ENCODE results near the gene NEO1. TPM values are rescaled to one million over a fixed set of nuclear protein-coding genes. Genes with fewer than 3 reads are reported as not detected.

The NEO1 gene
- total and polyA plus RNA-seq, 2 of the 13 experiments (the other 11 are each of a cell fraction or from before 2014, with no cell fraction given), result 8.4 to 11.0 TPM

DNA sequence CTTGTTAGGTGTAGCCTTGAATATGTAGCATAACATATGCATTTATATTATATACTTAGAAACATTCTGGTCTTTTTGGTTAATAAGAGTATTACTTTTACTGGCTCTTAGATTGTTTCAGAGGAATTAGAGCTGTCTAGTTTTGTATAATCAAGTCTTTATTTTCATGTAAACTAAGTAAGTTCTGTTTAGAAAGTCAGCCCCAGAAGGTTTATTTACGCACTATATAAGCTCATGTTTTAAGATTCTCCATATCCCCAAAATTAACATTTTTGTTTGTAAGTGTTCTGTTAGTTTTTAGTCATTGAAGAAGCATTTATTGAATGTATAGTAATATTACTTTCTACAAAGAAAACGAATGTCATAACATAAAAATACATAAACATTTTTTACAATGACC is 158.4 kb downstream of the NEO1 start:
- FAIRE-seq (no peak), ATAC-seq (no peak), DNase-seq (ENCODE audit: low spot score) (no peak)
- intact Hi-C loops (cut with micrococcal nuclease; ENCODE audit: unreplicated experiment) (no loop called here), in situ Hi-C loops (cut with HindIII; ENCODE audit: extremely low pct_ligation_motif_present, low pct_unique_long_range_greater_than_20kb) (no loop called here)
- no peak overlapping the region for H3K4me3 ChIP-seq (replicated peaks in 1 of 3; ENCODE audit: insufficient read depth in 1 of 3, low read depth in 2 of 3, low read length in 3 of 3)
- no peak overlapping the region for H3K27ac ChIP-seq (ENCODE audit: extremely low read length, insufficient read depth, low read length)
- no peaks in the 10 kb centered on the region for H3K36me3 ChIP-seq (replicated peaks in 1 of 2; ENCODE audit: control insufficient read depth in 1 of 2, insufficient read depth in 2 of 2, low read length in 2 of 2)
- H3K9me3 ChIP-seq (ENCODE audit: low read length), result no peaks in the 10 kb centered on the region
- ChIA-PET POLR2A (no interaction called here), CTCF (ENCODE audit: low intra/inter-chr PET ratio, low total read pairs) (no interaction called here)
- H3K4me2 ChIP-seq (ENCODE audit: low read depth, low read length), result no peak overlapping the region
- no peaks in the 10 kb centered on the region for H4K20me1 ChIP-seq (ENCODE audit: insufficient read depth, low read length)
- H2AFZ ChIP-seq (ENCODE audit: low read length), result no peak overlapping the region
- H3K4me1 ChIP-seq (ENCODE audit: insufficient read depth, low read length), result no peaks in the 10 kb centered on the region
- H3K9ac ChIP-seq (ENCODE audit: insufficient read depth, low read depth, low read length), result no peak overlapping the region
- BruUV-seq (replicated peaks), result no TSS peak
- H3K27me3 ChIP-seq (ENCODE audit: control insufficient read depth in 1 of 2, insufficient read depth in 2 of 2, low read length in 2 of 2), result no peaks in the 10 kb centered on the region
- H3K79me2 ChIP-seq (ENCODE audit: insufficient read depth, low read length), result no peaks in the 10 kb centered on the region
- 71% methylated on average over 2 of the region's 2 CpGs for WGBS (ENCODE audit: low lambda C conversion rate)
- TF ChIP-seq, protein P1, sequence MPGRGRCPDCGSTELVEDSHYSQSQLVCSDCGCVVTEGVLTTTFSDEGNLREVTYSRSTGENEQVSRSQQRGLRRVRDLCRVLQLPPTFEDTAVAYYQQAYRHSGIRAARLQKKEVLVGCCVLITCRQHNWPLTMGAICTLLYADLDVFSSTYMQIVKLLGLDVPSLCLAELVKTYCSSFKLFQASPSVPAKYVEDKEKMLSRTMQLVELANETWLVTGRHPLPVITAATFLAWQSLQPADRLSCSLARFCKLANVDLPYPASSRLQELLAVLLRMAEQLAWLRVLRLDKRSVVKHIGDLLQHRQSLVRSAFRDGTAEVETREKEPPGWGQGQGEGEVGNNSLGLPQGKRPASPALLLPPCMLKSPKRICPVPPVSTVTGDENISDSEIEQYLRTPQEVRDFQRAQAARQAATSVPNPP (CRISPR knock-in tag; IDR thresholded peaks at IDR 0.05), result no peak
- no peak for TF ChIP-seq BCL6 (CRISPR knock-in tag; IDR thresholded peaks at IDR 0.05)
- no peak for TF ChIP-seq MXI1 (IDR thresholded peaks at IDR 0.05; ENCODE audit: borderline replicate concordance, low read depth, low read length)
- no peak for TF ChIP-seq NPAS2 (CRISPR knock-in tag; IDR thresholded peaks at IDR 0.05; ENCODE audit: borderline replicate concordance)
- TF ChIP-seq, protein P2, sequence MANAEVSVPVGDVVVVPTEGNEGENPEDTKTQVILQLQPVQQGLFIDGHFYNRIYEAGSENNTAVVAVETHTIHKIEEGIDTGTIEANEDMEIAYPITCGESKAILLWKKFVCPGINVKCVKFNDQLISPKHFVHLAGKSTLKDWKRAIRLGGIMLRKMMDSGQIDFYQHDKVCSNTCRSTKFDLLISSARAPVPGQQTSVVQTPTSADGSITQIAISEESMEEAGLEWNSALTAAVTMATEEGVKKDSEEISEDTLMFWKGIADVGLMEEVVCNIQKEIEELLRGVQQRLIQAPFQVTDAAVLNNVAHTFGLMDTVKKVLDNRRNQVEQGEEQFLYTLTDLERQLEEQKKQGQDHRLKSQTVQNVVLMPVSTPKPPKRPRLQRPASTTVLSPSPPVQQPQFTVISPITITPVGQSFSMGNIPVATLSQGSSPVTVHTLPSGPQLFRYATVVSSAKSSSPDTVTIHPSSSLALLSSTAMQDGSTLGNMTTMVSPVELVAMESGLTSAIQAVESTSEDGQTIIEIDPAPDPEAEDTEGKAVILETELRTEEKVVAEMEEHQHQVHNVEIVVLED (CRISPR knock-in tag; IDR thresholded peaks at IDR 0.05; ENCODE audit: borderline replicate concordance), result no peak
- TF ChIP-seq, protein P3, sequence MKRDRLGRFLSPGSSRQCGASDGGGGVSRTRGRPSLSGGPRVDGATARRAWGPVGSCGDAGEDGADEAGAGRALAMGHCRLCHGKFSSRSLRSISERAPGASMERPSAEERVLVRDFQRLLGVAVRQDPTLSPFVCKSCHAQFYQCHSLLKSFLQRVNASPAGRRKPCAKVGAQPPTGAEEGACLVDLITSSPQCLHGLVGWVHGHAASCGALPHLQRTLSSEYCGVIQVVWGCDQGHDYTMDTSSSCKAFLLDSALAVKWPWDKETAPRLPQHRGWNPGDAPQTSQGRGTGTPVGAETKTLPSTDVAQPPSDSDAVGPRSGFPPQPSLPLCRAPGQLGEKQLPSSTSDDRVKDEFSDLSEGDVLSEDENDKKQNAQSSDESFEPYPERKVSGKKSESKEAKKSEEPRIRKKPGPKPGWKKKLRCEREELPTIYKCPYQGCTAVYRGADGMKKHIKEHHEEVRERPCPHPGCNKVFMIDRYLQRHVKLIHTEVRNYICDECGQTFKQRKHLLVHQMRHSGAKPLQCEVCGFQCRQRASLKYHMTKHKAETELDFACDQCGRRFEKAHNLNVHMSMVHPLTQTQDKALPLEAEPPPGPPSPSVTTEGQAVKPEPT (CRISPR knock-in tag; IDR thresholded peaks at IDR 0.05; ENCODE audit: low read depth), result no peak
- TF ChIP-seq, protein P4, sequence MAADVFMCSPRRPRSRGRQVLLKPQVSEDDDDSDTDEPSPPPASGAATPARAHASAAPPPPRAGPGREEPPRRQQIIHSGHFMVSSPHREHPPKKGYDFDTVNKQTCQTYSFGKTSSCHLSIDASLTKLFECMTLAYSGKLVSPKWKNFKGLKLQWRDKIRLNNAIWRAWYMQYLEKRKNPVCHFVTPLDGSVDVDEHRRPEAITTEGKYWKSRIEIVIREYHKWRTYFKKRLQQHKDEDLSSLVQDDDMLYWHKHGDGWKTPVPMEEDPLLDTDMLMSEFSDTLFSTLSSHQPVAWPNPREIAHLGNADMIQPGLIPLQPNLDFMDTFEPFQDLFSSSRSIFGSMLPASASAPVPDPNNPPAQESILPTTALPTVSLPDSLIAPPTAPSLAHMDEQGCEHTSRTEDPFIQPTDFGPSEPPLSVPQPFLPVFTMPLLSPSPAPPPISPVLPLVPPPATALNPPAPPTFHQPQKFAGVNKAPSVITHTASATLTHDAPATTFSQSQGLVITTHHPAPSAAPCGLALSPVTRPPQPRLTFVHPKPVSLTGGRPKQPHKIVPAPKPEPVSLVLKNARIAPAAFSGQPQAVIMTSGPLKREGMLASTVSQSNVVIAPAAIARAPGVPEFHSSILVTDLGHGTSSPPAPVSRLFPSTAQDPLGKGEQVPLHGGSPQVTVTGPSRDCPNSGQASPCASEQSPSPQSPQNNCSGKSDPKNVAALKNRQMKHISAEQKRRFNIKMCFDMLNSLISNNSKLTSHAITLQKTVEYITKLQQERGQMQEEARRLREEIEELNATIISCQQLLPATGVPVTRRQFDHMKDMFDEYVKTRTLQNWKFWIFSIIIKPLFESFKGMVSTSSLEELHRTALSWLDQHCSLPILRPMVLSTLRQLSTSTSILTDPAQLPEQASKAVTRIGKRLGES (CRISPR knock-in tag; IDR thresholded peaks at IDR 0.05; ENCODE audit: borderline replicate concordance), result no peak
- no peak for TF ChIP-seq ZNF772 (CRISPR knock-in tag; IDR thresholded peaks at IDR 0.05)
- no peak for TF ChIP-seq ATF7 (IDR thresholded peaks at IDR 0.05)
- TF ChIP-seq ATF7 (CRISPR knock-in tag; IDR thresholded peaks at IDR 0.05), result no peak
- TF ChIP-seq, protein P5, sequence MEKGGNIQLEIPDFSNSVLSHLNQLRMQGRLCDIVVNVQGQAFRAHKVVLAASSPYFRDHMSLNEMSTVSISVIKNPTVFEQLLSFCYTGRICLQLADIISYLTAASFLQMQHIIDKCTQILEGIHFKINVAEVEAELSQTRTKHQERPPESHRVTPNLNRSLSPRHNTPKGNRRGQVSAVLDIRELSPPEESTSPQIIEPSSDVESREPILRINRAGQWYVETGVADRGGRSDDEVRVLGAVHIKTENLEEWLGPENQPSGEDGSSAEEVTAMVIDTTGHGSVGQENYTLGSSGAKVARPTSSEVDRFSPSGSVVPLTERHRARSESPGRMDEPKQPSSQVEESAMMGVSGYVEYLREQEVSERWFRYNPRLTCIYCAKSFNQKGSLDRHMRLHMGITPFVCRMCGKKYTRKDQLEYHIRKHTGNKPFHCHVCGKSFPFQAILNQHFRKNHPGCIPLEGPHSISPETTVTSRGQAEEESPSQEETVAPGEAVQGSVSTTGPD (CRISPR knock-in tag; IDR thresholded peaks at IDR 0.05), result no peak
- no peak for TF ChIP-seq TEAD3 (CRISPR knock-in tag; optimal IDR thresholded peaks at IDR 0.05; ENCODE audit: borderline replicate concordance)
- no peak for TF ChIP-seq NFIB (CRISPR knock-in tag; IDR thresholded peaks at IDR 0.05; ENCODE audit: borderline replicate concordance)
